Osteocyte (in vitro differentiated cells): ENCODE measurements around the gene TMEM185B. TPM values are rescaled to one million over a fixed set of nuclear protein-coding genes. Genes with fewer than 3 reads are reported as not detected.

Experiments
- DNase-seq: peaks from one replicate; pipeline ENCODE4 v3.0.0; 2021; ENCODE audit warnings: mixed read lengths; ENCODE audit not compliant: unreplicated experiment; ENCODE audit errors: extremely low spot score
- H3K27ac Mint-ChIP-seq: one replicate; pipeline ENCODE4 v1.8.0; 2021; ENCODE audit warnings: mild to moderate bottlenecking, mixed read lengths; ENCODE audit not compliant: unreplicated experiment
- H3K27me3 Mint-ChIP-seq: one replicate; pipeline ENCODE4 v1.8.0; 2021; ENCODE audit warnings: mixed read lengths; ENCODE audit not compliant: unreplicated experiment
- H3K36me3 Mint-ChIP-seq: one replicate; pipeline ENCODE4 v1.8.0; 2021; ENCODE audit warnings: mixed read lengths; ENCODE audit not compliant: unreplicated experiment
- H3K4me1 Mint-ChIP-seq: one replicate; pipeline ENCODE4 v1.8.0; 2021; ENCODE audit warnings: mixed read lengths; ENCODE audit not compliant: unreplicated experiment
- H3K4me3 Mint-ChIP-seq: one replicate; pipeline ENCODE4 v1.8.0; 2021; ENCODE audit warnings: mild to moderate bottlenecking, moderate library complexity, mixed read lengths; ENCODE audit not compliant: unreplicated experiment
- H3K9me3 Mint-ChIP-seq: one replicate; pipeline ENCODE4 v1.8.0; 2021; ENCODE audit warnings: mixed read lengths; ENCODE audit not compliant: unreplicated experiment
- total RNA-seq: library from RNA; stranded (reverse); gene quantifications from 2 replicates; pipeline ENCODE4 v1.2.1, GENCODE V29; 2021
- TF ChIP-seq, protein P1 (sequence below): fragments of 200-600 bp; sonication (generic); IDR thresholded peaks from 2 replicates; pipeline ENCODE4 v1.5.0; 2021; ENCODE audit warnings: antibody characterized with exemption, mild to moderate bottlenecking, moderate library complexity

Gene TMEM185B
- total RNA-seq, 1 donor from 2014 or later: 35.9 TPM

DNA sequence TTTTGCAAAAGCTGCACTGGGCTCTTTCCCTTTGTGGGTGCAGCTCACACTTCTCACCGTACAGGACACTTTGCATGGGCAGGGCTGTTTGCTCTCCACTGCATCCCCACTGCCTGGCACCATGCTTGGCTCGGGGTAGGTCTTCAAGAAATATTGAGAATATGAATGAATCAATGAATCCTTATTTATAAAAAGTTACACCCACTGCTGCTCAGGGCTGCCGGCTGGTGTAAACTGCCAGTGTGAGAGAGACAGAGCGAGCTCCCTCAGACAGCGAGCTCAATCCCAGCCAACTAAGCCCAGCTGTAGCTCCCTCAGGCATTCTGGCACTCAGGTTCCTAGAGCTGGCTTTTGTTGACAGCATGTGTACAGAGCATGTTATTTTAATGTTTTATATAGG, 3.4 kb downstream of the TMEM185B start:
- Mint-ChIP-seq H3K36me3 (peaks cover 34% of the 10 kb centered on the region), H3K4me1 (peaks cover 22% of the 10 kb centered on the region)
- TF ChIP-seq, protein P1, sequence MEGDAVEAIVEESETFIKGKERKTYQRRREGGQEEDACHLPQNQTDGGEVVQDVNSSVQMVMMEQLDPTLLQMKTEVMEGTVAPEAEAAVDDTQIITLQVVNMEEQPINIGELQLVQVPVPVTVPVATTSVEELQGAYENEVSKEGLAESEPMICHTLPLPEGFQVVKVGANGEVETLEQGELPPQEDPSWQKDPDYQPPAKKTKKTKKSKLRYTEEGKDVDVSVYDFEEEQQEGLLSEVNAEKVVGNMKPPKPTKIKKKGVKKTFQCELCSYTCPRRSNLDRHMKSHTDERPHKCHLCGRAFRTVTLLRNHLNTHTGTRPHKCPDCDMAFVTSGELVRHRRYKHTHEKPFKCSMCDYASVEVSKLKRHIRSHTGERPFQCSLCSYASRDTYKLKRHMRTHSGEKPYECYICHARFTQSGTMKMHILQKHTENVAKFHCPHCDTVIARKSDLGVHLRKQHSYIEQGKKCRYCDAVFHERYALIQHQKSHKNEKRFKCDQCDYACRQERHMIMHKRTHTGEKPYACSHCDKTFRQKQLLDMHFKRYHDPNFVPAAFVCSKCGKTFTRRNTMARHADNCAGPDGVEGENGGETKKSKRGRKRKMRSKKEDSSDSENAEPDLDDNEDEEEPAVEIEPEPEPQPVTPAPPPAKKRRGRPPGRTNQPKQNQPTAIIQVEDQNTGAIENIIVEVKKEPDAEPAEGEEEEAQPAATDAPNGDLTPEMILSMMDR: no peak

DNA sequence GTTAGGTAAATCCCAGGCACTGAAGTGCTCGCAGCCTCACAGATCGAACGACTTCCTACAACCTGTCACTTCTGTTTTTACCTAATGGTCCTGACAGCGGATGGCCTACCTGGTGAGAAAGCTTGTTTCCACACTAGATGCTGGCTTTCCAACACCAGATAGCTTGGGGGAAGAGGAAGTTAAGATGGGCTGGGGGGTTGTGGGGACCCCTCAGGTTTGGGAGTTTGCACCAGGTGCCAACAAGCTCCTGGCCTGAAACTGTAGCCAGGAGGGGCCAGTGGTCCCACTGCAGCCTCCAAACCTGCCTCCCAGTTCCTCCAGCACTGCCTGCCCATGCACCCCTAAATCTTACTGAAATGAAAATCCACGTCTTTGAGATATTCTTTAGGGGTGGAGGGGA, 3.9 kb downstream of the TMEM185B start:
- Mint-ChIP-seq H3K4me3 (no peak overlapping the region), H3K9me3 (no peaks in the 10 kb centered on the region), H3K27me3 (no peaks in the 10 kb centered on the region), H3K36me3 (peaks cover 34% of the 10 kb centered on the region), H3K4me1 (peaks cover 22% of the 10 kb centered on the region), H3K27ac (no peak overlapping the region)
- no peak for DNase-seq
- TF ChIP-seq, protein P1: no peak

More for the DNA sequence above, 3.4 kb downstream of the TMEM185B start:
- DNase-seq: no peak
- Mint-ChIP-seq H3K27me3 (no peaks in the 10 kb centered on the region), H3K27ac (no peak overlapping the region), H3K4me3 (no peak overlapping the region), H3K9me3 (no peaks in the 10 kb centered on the region)

DNA sequence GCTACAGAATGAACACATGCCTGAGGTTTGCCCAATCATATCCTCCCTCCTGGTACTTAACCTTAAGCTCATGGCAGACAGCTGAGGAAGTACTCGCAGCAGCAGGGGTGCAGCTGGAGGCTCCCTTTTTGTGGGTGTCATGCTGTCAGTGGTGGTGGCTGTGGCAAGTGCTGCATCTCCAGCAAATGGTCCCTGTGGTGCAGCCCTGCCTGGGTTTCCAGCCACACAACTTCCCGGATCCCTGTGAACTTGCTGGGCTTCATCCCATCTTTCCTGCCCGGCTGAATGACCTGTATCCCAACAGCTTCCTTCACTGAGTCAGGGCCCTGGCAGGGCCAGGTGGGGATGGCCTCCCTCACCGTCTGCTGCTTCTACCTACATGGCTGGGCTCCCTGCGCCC, 5.0 kb downstream of the TMEM185B start:
- Mint-ChIP-seq H3K9me3 (no peaks in the 10 kb centered on the region), H3K36me3 (peaks cover 34% of the 10 kb centered on the region), H3K4me1 (peaks cover 18% of the 10 kb centered on the region), H3K4me3 (no peak overlapping the region), H3K27ac (no peak overlapping the region), H3K27me3 (no peaks in the 10 kb centered on the region)
- no peak for DNase-seq
- TF ChIP-seq, protein P1: no peak

DNA sequence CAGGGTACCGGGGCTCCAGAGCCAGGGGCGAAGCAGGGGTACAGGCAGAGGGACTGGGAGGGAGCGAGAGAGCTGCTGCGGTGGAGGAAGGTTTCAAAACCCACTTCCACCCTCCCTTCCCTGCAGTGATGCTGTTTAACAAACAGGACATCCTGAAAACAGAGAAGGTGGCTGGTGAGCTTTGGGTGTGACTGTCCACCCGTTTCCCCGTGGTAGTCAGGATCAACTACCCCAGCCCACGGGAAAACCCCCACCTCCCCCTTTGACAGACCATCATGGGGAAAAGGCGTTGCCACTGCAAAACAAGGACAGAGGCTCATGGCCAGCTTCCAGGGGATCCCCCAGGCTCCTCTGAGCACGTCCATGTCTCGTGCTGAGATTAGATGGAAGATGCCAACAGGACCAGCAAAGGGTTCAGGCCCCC, 12.9 kb downstream of the TMEM185B start:
- H3K4me1 Mint-ChIP-seq: no peaks in the 10 kb centered on the region
- no peak for DNase-seq

DNA sequence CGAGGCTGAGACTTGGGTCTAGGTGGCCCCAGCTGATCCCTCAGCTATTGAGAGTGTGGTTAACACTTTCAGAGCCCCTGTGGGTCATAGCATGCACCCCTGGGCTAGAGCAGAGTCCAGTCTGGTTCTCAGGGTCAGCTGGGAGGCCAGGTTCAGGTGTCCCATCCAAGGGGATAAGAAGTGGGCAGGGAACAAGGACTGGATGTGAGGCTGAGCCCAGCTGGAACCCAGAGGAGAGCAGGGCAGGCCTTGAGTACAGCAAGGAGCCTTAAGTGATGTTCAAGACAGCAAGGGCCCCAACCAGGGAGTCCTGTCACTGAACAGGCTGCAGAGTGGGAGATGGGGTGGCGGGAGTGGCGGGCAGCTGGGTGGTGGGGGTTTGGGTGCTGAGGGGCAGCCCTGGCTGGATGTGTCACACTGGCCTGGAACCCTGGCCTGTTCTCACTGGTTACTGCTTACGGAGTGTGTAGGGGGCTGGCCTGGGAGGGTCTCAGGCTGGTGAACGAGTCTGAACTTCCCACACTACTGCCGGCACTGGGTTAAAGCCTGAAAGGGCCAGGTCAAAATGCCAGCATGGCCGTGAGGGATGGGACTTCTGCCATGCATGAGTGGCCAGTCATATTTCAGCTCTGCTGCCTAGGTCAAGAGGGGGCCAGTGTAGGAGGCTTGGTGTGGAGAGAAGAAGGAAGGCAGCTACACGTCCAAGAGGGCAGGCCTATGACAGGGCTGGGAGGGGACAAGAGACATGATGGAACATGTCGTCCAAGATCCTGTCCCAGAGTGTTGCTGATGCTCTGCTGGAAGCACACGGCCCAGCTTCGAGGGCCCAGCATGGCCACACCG, 13.6 kb downstream of the TMEM185B start:
- no peaks in the 10 kb centered on the region for H3K4me1 Mint-ChIP-seq
- TF ChIP-seq, protein P1: no peak
- H3K36me3 Mint-ChIP-seq: no peaks in the 10 kb centered on the region
- H3K27ac Mint-ChIP-seq: no peak overlapping the region
- no peaks in the 10 kb centered on the region for H3K27me3 Mint-ChIP-seq
- DNase-seq: no peak
- no peaks in the 10 kb centered on the region for H3K9me3 Mint-ChIP-seq
- H3K4me3 Mint-ChIP-seq: no peak overlapping the region

More for the DNA sequence above, 12.9 kb downstream of the TMEM185B start:
- no peak overlapping the region for H3K27ac Mint-ChIP-seq
- H3K27me3 Mint-ChIP-seq: no peaks in the 10 kb centered on the region
- H3K9me3 Mint-ChIP-seq: no peaks in the 10 kb centered on the region
- no peaks in the 10 kb centered on the region for H3K36me3 Mint-ChIP-seq
- TF ChIP-seq, protein P1: no peak
- no peak overlapping the region for H3K4me3 Mint-ChIP-seq
